Stimulated activated CD8-positive, alpha-beta memory T cell treated with anti-CD3 and anti-CD28 coated beads, Interleukin-4, amount 100 ng/mL, for 24 hours (primary cell): ENCODE data around the gene HOXB9.

ENCODE experiments used
- DNase-seq: peaks from one replicate; pipeline ENCODE4 v3.0.0-alpha.2; 2020; ENCODE audit warnings: low read depth

HOXB9 gene

GRCh38 chr17:48583708-48584222 is 42.4 kb downstream of the HOXB9 start:
- DNase-seq: no peak

GRCh38 chr17:48582750-48583069 is 43.4 kb downstream of the HOXB9 start:
- no peak for DNase-seq

- DNase-seq: no peak
These were observed 46.2 kb downstream of the HOXB9 start for GRCh38 chr17:48579760-48580554.

GRCh38 chr17:48579471-48579759 is 46.7 kb downstream of the HOXB9 start:
- DNase-seq: no peak

GRCh38 chr17:48578616-48579470 is 47.3 kb downstream of the HOXB9 start:
- no peak for DNase-seq

GRCh38 chr17:48577946-48578615 is 48.1 kb downstream of the HOXB9 start, which contains the start of gene HOXB4:
Gene HOXB4 (minus strand): TSS chr17:48578350. CDS start chr17:48578319, 31 bp downstream.
- DNase-seq: peak; percentile 56

- no peak for DNase-seq
These were observed 48.7 kb downstream of the HOXB9 start for GRCh38 chr17:48577330-48577945.

GRCh38 chr17:48576479-48577309 is 49.5 kb downstream of the HOXB9 start:
- DNase-seq: no peak

GRCh38 chr17:48575673-48576478 is 50.3 kb downstream of the HOXB9 start:
- DNase-seq: no peak

- no peak for DNase-seq
These were observed 51.0 kb downstream of the HOXB9 start for GRCh38 chr17:48575066-48575582.

GRCh38 chr17:48574505-48575065 is 51.6 kb downstream of the HOXB9 start:
- no peak for DNase-seq

- DNase-seq: no peak
These were observed 54.2 kb downstream of the HOXB9 start for GRCh38 chr17:48571826-48572417.
